Esophagus muscularis mucosa (tissue), 3 donors: ENCODE data around the gene NXPH3.

ENCODE experiments used
- POLR2AphosphoS5 ChIP-seq, 2 donors: sonication (generic); formaldehyde crosslinking; IDR thresholded peaks; one replicate each; pipeline ENCODE4 v1.6.1; 2017; ENCODE audit warnings: antibody characterized with exemption in 2 of 2
- TF ChIP-seq, protein P1 (sequence below), 3 experiments: fragments of 200-600 bp in 2 of 3; fragments of 450-650 bp in 1 of 3; sonication (generic) in 2 of 3; IDR thresholded peaks; one replicate each; pipeline ENCODE4 v1.5.1; 2017 to 2019; ENCODE audit warnings: antibody characterized with exemption in 3 of 3, mild to moderate bottlenecking in 2 of 3, moderate library complexity in 1 of 3

- TF ChIP-seq, protein P1, sequence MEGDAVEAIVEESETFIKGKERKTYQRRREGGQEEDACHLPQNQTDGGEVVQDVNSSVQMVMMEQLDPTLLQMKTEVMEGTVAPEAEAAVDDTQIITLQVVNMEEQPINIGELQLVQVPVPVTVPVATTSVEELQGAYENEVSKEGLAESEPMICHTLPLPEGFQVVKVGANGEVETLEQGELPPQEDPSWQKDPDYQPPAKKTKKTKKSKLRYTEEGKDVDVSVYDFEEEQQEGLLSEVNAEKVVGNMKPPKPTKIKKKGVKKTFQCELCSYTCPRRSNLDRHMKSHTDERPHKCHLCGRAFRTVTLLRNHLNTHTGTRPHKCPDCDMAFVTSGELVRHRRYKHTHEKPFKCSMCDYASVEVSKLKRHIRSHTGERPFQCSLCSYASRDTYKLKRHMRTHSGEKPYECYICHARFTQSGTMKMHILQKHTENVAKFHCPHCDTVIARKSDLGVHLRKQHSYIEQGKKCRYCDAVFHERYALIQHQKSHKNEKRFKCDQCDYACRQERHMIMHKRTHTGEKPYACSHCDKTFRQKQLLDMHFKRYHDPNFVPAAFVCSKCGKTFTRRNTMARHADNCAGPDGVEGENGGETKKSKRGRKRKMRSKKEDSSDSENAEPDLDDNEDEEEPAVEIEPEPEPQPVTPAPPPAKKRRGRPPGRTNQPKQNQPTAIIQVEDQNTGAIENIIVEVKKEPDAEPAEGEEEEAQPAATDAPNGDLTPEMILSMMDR (IDR thresholded peaks at IDR 0.05) = no peak
- TF ChIP-seq POLR2AphosphoS5 (IDR thresholded peaks at IDR 0.05) = no peak
Observed at GRCh38 chr17:49543860-49544259, 31.8 kb upstream of the NXPH3 start.
